ENCODE measurements around the gene HDAC2. TPM values are rescaled to one million over a fixed set of nuclear protein-coding genes. Genes with fewer than 3 reads are reported as not detected.

Gene HDAC2
- polyA plus RNA-seq, 1 donor (not counting 4 experiments of a cell fraction or from before 2014, with no cell fraction given), result 222 TPM

GRCh38 chr6:113978084-113978675 is 7.2 kb upstream of the HDAC2 start:
- Histone ChIP-seq H3K9ac (ENCODE audit: control insufficient read depth, extremely low read depth, insufficient read depth, low read length) (no peak overlapping the region), H3K36me3 (ENCODE audit: control insufficient read depth in 2 of 2, extremely low read depth in 1 of 2, insufficient read depth in 2 of 2, low read length in 2 of 2) (no peaks in the 10 kb centered on the region), H3K27me3 (ENCODE audit: control insufficient read depth, extremely low read depth, insufficient read depth, low read length) (no peaks in the 10 kb centered on the region), H3K9me1 (ENCODE audit: control insufficient read depth, extremely low read depth, insufficient read depth, low read length) (no peaks in the 10 kb centered on the region), H3K4me2 (ENCODE audit: control insufficient read depth, extremely low read depth, insufficient read depth, low read depth, low read length) (no peak overlapping the region), H2AFZ (ENCODE audit: control insufficient read depth, low read length) (no peak overlapping the region), H3K9me3 (ENCODE audit: control insufficient read depth, low read depth, low read length) (no peaks in the 10 kb centered on the region), H3K79me2 (ENCODE audit: control insufficient read depth, insufficient read depth, low read length) (no peaks in the 10 kb centered on the region), H3K27ac (ENCODE audit: control insufficient read depth, insufficient read depth, low read length) (no peak overlapping the region), H3K4me1 (ENCODE audit: control insufficient read depth, extremely low read depth, insufficient read depth, low read length) (no peaks in the 10 kb centered on the region), H3K4me3 (ENCODE audit: control insufficient read depth in 2 of 3, extremely low read depth in 1 of 3, insufficient read depth in 2 of 3, low read depth in 1 of 3, low read length in 3 of 3) (no peak overlapping the region), H4K20me1 (ENCODE audit: control insufficient read depth, extremely low read depth, insufficient read depth, low read length) (no peaks in the 10 kb centered on the region)
- FAIRE-seq, result no peak
- TF ChIP-seq CTCF (optimal IDR thresholded peaks at IDR 0.05 in 1 of 3, IDR thresholded peaks at IDR 0.05 in 1 of 3, conservative IDR thresholded peaks at IDR 0.05 in 1 of 3; ENCODE audit: extremely low read depth in 1 of 3, insufficient read depth in 2 of 3, low read length in 3 of 3) (no peak), EZH2 (IDR thresholded peaks at IDR 0.05; ENCODE audit: low read length) (no peak)
- DNase-seq (ENCODE audit: low read depth, low spot score), result no peak
- dilution Hi-C loops (cut with MboI; ENCODE audit: extremely low pct_ligation_motif_present, low sequenced_read_pairs), result no loop called here

- no peaks in the 10 kb centered on the region for H3K9me3 ChIP-seq (ENCODE audit: control insufficient read depth, low read depth, low read length)
- H3K4me3 ChIP-seq (ENCODE audit: control insufficient read depth in 2 of 3, extremely low read depth in 1 of 3, insufficient read depth in 2 of 3, low read depth in 1 of 3, low read length in 3 of 3), result no peak overlapping the region
- H3K9me1 ChIP-seq (ENCODE audit: control insufficient read depth, extremely low read depth, insufficient read depth, low read length), result no peaks in the 10 kb centered on the region
- no peaks in the 10 kb centered on the region for H3K36me3 ChIP-seq (ENCODE audit: control insufficient read depth in 2 of 2, extremely low read depth in 1 of 2, insufficient read depth in 2 of 2, low read length in 2 of 2)
- no peak overlapping the region for H3K4me2 ChIP-seq (ENCODE audit: control insufficient read depth, extremely low read depth, insufficient read depth, low read depth, low read length)
- dilution Hi-C loops (cut with MboI; ENCODE audit: extremely low pct_ligation_motif_present, low sequenced_read_pairs), result no loop called here
- FAIRE-seq, result no peak
- TF ChIP-seq EZH2 (IDR thresholded peaks at IDR 0.05; ENCODE audit: low read length), result no peak
- TF ChIP-seq CTCF (optimal IDR thresholded peaks at IDR 0.05 in 1 of 3, IDR thresholded peaks at IDR 0.05 in 1 of 3, conservative IDR thresholded peaks at IDR 0.05 in 1 of 3; ENCODE audit: extremely low read depth in 1 of 3, insufficient read depth in 2 of 3, low read length in 3 of 3), result no peak
- no peaks in the 10 kb centered on the region for H4K20me1 ChIP-seq (ENCODE audit: control insufficient read depth, extremely low read depth, insufficient read depth, low read length)
- no peak for DNase-seq (ENCODE audit: low read depth, low spot score)
- H3K9ac ChIP-seq (ENCODE audit: control insufficient read depth, extremely low read depth, insufficient read depth, low read length), result no peak overlapping the region
- no peaks in the 10 kb centered on the region for H3K79me2 ChIP-seq (ENCODE audit: control insufficient read depth, insufficient read depth, low read length)
- peaks cover 4% of the 10 kb centered on the region for H3K4me1 ChIP-seq (ENCODE audit: control insufficient read depth, extremely low read depth, insufficient read depth, low read length)
- no peaks in the 10 kb centered on the region for H3K27me3 ChIP-seq (ENCODE audit: control insufficient read depth, extremely low read depth, insufficient read depth, low read length)
- H2AFZ ChIP-seq (ENCODE audit: control insufficient read depth, low read length), result no peak overlapping the region
- no peak overlapping the region for H3K27ac ChIP-seq (ENCODE audit: control insufficient read depth, insufficient read depth, low read length)
Measured at GRCh38 chr6:113976806-113977205, 5.9 kb upstream of the HDAC2 start.
